GM10266 (cell line): ENCODE results near the gene CPSF2.
"Not testable (repeated sequence)": the region's sequence is repeated elsewhere in the genome, so short reads cannot be mapped to it uniquely, and the experiment has no call there.

Source experiments
- DNase-seq: peaks from one replicate; pipeline ENCODE4 v3.0.0; 2012; ENCODE audit errors: extremely low spot score
- CTCF ChIP-seq: IDR thresholded peaks from 2 replicates; pipeline ENCODE4 v1.5.1; 2012; ENCODE audit warnings: mild to moderate bottlenecking, low read depth; ENCODE audit not compliant: control insufficient read depth, insufficient read depth; ENCODE audit errors: missing control alignments

Gene CPSF2

DNA sequence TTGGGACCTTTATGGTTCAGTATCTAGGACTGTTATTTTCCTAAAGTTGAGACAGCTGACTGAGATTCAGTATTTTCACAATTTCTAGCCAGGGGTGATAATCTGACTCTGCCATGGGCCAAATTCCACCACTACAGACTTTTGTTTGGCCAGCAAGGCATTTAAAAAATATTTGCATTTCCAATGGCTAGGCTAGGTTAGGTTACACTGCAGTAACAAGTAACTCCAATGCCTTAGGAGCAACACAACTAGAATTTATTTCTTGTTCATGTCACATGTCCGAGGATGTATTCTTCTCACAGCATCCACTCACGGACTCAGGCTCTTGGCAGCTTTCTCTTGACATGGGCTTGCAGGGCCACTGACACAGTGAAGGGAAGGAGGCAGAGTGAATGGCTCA is 83.0 kb downstream of the CPSF2 start:
- no peak for TF ChIP-seq CTCF
- DNase-seq: no peak

GRCh38 chr14:92207012-92207927 is 85.5 kb downstream of the CPSF2 start:
- no peak for DNase-seq

DNA sequence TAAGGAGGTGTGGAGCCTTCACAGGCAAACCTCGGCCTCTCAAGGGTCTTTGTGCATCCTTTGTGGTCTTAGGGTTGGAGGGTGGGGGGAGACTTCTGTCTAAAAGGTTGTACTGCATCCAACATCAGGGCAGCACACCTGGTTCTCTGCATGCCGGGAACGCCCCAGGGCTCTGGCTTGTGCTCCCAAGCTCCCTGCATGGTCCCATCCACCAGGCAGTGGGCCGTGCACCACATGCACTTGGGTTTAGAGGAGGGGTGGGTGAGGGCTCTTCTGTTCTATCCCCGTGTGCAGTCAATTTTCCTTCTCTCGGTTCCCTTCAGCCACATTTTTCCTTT is 86.1 kb downstream of the CPSF2 start:
- DNase-seq: no peak
- TF ChIP-seq CTCF: no peak

More at GRCh38 chr14:92207012-92207927, 85.5 kb downstream of the CPSF2 start:
- TF ChIP-seq CTCF: no peak

DNA sequence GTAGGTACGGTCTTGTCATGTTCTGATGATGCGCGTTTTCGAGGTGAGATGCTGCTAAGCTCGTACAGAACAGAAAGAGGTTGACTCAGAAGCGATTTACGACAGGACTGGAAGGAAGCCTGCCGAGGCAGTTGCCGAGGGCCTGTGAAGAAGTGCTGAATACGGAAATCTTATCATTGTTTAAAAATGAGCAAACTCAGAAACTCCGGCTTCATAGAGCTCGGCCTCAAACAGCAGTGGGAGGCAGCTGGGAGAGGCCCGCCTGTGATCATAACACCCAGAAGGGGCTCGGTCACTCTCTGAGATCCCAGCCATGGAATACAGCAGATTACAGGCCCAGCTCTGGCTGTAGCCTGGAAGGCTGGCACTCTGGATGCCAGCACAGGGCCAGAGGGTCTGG is 87.4 kb downstream of the CPSF2 start:
- no peak for TF ChIP-seq CTCF
- no peak for DNase-seq

DNA sequence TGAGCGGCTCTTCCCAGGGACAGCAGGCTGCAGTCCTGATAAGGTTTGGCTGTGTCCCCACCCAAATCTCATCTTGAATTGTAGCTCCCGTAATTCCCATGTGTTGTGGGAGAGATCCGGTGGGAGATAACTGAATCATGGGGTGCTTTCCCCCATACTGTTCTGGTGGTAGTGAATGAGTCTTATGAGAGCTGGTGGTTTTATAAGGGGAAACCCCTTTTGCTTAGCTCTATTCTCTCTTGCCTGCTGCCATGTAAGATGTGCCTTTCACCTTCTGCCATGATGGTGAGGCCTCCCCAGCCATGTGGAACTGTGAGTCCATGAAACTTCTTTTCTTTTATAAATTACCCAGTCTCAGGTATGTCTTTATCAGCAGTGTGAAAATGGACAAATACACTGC is 91.4 kb downstream of the CPSF2 start:
- not testable (repeated sequence) for DNase-seq

- no peak for TF ChIP-seq CTCF
- no peak for DNase-seq
Measured at GRCh38 chr14:92215579-92215978, 93.8 kb downstream of the CPSF2 start.

GRCh38 chr14:92217936-92218335 is 96.2 kb downstream of the CPSF2 start:
- no peak for DNase-seq
- TF ChIP-seq CTCF: no peak
